ENCODE data around the gene DUSP16.
"Not testable (repeated sequence)": the region's sequence is repeated elsewhere in the genome, so short reads cannot be mapped to it uniquely, and the experiment has no call there.

The DUSP16 gene

GRCh38 chr12:12519354-12519998 is 43.2 kb downstream of the DUSP16 start:
- no peak for DNase-seq

DNA sequence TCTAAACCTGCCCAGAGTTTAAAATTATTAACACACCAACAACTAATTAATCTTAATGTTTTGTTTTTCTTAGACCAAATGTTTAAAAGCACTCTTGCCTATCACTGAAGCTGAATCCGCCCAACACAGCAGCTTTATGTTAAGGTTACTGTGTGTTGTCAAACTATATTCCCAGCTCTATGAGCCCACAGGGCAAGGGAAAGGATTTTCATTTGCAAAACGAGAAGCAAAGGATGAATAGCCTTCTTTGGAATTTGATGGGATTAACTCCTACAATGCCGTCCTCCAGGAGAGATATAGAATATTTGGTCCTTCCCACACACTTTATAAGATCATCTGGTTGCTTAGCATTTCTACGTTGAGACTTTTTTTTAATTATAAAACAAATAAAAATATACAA is 43.7 kb downstream of the DUSP16 start:
- no peak for DNase-seq

- no peak for DNase-seq
Measured at GRCh38 chr12:12518464-12518845, 44.2 kb downstream of the DUSP16 start.

DNA sequence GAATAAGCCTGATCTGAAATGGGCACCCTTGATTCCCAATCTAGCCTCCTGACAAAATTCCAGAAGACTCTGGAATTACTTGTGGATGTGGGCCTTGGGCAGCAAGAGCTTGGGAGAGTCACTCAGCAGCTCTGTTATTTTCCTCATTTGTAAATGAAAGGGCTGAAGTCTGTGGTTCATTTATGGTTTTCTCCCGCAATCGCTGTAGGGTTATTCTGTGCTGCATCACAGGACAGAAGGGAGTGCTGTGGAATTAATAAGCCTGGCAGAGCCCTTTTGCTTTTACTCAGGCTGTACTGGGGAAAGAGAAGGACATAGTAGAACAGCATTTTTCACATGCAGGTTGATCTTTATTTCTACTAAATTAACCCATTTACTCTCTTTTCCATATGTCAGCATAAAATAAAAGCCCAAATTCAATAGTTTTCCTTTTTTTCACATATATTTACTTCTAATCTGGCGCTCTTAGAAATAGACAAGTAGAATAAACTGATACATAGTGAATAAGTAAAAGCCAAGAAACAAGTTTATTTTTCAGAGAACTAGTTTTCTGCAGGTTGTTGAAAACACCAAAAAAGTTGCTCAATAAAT is 49.2 kb downstream of the DUSP16 start:
- DNase-seq = no peak

GRCh38 chr12:12511895-12512711 is 50.6 kb downstream of the DUSP16 start:
- DNase-seq = peak; percentile 72

DNA sequence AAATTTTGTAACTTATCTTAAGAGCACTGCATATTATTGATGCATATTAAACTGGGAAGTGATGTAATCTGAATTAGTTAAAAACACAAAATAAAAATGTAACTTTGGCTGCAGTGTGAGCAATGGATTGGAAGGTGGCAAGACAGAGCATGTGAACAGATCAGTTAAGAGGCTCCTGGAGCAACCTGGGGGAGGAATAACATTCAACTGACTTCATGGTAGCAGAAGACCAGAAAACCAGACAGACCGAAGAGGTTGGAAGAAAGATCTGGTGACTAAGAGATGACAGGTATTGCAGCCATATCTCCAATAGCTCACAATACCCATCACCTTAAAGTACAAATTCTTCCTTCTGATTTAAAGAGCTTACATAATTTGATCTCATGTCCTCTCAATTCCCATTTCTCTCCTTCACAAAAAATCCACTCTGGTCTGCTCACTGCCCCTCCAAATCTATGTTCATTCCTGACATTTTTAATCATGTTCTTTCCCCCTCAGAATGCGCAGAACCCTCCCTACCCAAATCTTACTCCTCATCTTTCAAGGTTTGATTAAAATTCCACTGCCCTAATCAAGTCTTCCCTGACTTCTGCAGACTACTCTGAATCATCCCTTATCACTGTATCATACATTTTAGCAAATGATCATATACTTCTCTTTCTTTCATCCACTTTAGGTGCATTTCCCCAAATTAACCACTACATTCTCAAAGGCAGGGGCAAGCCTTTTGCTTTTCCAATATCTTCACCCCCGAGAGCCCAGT is 51.5 kb downstream of the DUSP16 start:
- DNase-seq = no peak

DNA sequence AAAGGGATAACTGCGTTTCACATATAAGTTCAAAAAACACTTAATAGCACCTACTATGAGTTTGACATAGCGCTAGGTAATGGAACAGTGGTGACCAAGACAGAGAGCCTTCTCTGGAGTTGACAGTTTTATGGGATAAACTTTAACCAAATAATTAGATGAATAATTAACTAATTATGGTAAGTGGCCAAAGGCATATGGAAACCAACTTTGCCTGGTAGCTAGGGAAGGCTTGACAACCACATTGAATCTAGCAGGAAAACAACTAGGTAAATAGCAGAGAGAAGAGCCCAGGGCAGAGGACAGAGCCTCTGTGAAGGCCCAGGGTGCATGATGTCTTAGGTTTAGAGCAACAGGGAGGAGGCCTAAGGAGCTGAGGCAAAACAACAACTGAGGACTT is 52.1 kb downstream of the DUSP16 start:
- DNase-seq = no peak

- no peak for DNase-seq
Measured at GRCh38 chr12:12510141-12510540, 52.5 kb downstream of the DUSP16 start.

DNA sequence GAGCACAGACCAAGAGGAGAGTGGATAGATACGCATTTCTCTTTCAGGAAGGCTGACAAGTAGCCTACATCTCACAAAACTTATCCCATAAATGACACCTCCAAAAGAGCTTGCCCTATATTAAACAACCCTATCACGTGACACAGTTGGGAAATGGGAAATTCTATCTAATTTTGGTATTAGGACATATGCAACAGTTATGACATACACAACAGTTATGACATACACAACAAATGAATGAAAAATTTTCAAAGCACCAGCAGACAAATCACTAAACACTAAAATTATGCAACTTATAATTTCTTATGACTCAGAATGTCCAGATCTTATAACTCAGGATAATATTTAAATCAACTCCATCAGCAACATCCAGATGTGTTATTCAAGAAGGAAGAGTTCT is 54.1 kb downstream of the DUSP16 start:
- no peak for DNase-seq

- no peak for DNase-seq
Measured at GRCh38 chr12:12507121-12507520, 55.5 kb downstream of the DUSP16 start.

DNA sequence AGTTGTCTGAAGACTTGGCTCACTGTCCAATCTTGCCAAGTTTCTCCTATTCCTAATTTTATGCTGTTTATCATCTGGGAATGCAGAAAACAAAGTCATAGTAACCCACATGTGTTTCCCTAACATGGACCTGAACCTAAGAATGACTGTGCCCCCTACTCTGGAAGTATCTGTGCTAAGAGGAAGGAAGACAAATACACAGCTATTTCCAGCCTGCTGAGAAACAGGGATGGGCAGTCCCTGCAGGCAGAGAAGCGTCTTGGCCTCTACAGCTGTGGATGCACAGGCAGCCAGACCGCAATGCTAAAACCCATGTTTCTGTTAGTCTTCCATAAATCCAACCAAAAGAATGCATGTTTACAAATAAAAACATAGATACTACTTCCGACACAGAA is 56.2 kb downstream of the DUSP16 start:
- no peak for DNase-seq

- DNase-seq = no peak
Measured at GRCh38 chr12:12505544-12506495, 56.8 kb downstream of the DUSP16 start.

DNA sequence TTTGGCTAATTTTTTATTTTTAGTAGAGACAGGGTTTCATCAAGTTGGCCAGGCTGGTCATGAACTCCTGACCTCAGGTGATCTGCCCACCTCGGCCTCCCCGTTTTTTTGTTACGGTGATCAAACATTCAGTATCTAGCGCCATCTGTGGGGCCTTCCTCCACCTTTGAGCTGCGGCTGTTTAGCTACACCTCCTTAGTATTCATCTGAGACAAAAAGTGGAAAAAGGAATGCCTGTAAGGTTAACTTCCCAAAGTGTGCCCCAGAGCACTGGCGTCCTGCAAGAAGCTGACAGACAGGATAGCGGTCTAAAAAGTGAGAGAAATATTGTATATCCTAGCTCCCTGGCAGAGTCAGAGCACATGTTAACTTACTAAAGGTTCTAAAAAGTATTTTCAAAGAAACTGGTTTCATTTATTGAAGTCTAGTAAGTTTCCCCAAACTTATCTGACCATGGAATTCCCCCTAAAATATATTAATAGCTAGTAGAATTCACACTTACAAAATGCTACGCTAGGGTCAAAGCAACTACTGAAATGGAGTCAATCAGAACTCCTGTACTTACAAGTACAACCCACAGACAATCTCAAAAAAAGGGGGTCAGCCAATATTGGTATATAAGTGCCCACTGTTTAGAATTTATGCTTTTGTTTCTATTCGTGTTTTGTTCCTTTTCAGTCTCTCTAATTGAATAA is 59.1 kb downstream of the DUSP16 start:
- peak; percentile 77 for DNase-seq

GRCh38 chr12:12502815-12503151 is 59.9 kb downstream of the DUSP16 start:
- no peak for DNase-seq

GRCh38 chr12:12502130-12502814 is 60.4 kb downstream of the DUSP16 start:
- DNase-seq = not testable (repeated sequence)

DNA sequence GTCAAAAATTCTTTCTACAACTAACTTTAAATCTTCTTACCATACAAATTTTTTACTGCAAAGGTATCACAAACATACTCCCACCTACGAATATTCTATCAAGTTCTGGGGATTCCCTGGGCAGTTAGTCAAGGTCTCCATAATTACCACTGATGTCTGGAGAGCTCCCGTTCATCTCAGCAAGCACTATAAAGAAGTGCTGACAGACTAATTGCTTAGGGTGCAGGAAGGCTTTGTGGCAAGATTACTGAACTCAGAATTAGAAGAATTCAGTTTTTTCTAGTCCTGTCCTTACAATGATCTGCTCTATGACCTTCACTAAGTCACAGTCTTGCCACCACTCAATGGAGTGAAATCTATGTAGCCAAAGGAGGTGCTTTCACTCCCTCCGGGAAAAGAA is 61.5 kb downstream of the DUSP16 start:
- no peak for DNase-seq

GRCh38 chr12:12499909-12500604 is 62.6 kb downstream of the DUSP16 start:
- DNase-seq = no peak

DNA sequence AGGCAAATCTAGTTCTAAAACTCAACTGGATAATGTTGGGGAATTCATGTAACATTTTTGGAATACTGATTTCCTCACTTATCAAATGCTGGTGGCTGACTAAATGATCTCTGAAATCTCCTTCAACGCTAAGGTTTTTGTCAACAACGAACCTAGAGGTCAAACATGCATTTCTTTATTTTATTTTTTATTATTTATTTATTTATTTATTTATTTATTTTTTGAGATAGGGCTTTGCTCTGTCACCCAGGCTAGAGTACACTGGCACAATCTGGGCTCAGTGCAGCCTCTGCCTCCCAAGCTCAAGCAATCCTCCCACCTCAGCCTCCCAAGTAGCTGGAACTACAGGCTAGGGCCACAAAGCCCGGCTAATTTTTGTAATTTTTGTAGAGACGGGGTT is 64.5 kb downstream of the DUSP16 start:
- DNase-seq = no peak

- DNase-seq = no peak
Measured at GRCh38 chr12:12495536-12495935, 67.1 kb downstream of the DUSP16 start.

- no peak for DNase-seq
Measured at GRCh38 chr12:12492547-12492946, 70.1 kb downstream of the DUSP16 start.

DNA sequence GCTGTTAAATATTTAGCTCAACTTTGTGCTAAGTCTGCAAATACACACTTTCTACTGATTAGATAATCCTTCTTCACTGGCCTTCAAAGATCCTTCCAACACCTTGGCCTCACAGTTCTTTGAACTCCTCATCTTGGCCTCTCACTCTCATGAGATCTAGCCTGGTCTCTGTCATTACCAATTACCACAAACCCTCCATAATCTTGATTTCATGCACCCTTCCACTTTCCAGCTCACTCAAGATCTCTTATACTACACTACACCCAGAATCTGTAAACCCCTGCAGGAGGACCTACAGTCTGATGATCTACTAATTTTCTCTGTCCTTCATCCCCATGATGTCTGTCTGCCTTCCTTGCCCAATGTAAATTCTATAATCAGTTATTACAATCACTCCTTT is 71.1 kb downstream of the DUSP16 start:
- no peak for DNase-seq

Data from activated effector memory CD4-positive, alpha-beta T cell treated with anti-CD3 and anti-CD28 coated beads, Interleukin-2, amount 50 U/mL, for 16 hours (primary cell).